Activated CD4-positive, CD25-positive, alpha-beta regulatory T cell treated with anti-CD3 and anti-CD28 coated beads, Interleukin-2, amount 50 U/mL, for 72 hours (primary cell): ENCODE results near the gene ZFP1.

Source experiments
- DNase-seq: peaks from one replicate; pipeline ENCODE4 v3.0.0; 2021

The ZFP1 gene

DNA sequence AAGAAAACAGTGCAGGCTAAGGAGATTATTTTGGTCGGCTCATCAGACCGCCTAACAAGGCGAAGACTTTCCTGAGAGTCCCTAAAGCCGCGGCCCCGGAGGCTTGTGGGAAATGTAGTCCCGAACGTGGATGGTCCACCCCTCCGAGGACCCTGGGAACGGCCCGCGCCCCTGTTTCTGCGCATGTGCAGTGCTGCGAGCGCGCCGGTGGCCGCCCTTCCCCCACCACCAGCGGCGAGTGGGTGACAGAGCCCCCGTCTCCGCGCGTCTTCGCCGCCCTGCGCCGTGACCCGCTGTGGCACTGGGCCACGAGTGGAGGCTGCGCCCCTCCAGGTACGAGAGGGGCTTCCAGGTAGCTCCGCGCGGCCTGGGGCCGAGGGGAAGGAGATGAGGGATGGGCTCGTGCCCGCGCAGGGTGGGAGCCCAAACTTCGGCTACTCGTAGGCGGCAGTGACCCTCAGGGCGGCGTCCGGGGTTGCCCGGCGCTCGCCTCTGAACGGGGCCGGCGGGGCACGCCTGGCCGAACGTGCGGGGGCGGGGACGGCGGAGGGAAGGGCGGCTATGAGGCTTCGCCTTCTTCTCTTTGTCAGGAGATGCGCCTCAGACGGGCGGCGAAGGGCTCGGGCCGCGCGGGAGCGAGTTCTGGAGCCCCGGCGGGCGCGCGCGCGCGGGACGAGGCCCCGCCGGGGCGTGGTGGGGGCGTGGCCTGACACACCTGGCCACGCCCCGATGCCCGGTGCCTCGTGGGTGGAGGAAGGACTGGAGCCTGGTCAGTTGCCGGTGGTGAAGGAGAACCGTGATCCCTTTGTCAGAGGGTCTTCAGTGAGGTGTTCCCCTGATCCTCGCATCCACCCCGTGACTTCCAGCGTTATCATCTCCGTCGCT lies at the start of gene ZFP1:
ZFP1 (plus strand) TSS at position 214 of the 885 bp plus-strand sequence. CDS start 4,428 bp downstream, outside the sequence.
- DNase-seq, result peak; percentile 92

DNA sequence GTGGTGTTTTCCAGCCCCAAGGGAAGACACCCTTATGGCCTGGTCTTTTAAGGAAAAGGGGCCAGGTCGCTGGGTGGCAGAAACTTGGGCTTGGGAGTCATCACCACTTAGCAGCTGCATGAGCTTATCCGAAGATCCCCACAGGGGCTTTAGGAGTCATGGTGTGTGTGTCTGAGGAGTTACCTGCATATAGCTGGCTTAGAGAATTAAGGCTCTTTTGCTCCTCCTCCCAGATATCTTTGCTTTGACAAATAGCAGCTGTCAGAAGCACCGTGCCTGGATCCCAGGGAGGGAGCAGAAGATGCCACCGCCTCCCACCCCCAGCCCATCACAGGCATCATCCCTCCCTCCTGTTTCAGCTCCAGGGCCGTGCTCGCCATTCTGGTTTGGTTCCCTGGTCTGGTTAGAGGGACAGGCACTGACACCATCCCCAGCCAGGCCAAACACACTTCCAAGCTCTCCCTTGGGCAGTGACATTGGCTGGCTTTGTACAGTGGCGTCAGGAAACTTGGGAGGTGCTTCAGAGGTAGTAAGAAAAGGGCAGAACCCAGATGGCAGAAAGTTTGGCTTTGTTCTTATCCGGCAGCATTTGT lies 49.2 kb upstream of the ZFP1 start:
- no peak for DNase-seq

DNA sequence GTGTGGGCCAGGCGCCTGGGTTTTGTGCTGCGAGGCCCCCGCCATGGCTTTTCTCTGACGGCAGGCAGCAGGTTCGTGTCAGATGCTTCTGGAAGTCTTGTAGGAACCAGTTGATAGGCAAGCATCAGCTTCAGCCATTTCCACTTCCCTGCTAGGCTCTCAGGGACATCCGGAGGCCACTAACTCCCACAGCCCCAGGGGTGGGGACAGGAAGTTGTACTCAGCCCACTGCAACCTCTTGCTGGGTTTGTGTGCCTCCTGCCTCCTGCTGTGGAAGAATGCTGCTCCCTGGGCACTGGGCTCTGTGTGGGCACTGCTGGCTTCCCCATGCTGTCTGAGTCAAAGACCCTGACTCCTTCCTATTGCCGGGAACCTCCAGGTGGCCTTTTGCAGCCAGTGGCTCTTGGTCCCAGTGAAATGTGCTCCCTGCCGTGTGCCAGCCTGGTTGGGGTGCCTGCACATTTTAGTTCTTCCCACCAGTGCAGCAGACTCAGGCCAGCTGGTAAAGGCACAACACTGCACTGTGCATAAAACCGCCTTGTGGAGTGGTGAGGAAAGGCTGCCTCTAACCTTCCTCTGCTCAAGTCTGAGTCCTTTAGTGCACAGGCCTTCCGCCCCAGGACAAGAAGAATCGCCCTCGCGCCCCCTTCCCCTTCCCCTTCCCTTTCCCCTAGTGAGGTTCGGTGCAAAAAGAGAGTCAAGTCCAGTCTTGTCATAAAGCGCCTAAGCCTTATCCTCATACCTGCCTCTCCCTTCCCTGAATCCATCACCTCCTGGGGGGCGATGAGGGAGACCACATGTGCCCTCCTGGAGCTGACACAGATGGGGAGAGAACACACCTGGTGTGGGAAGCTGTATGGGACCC lies 48.4 kb upstream of the ZFP1 start:
- no peak for DNase-seq

DNA sequence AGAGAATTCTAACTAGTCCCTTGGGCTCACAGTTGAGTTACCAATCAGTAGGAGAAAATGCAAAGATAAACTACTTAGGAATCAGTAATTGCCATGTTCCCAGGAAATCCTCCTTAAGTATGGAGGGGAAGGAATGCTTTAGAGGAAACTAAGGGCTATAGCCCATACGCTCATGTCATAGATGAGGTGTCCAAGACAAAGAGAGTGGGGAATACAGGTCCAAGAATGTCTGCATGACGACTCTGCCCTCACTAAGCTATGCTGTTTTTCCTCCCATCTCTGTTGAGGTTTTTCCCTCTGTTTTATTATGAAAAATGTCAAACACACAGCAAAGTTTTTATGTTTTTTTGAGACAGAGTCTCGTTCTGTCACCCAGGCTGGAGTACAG lies 47.7 kb upstream of the ZFP1 start:
- no peak for DNase-seq

- no peak for DNase-seq
Measured at GRCh38 chr16:75101635-75102034, 46.7 kb upstream of the ZFP1 start.

DNA sequence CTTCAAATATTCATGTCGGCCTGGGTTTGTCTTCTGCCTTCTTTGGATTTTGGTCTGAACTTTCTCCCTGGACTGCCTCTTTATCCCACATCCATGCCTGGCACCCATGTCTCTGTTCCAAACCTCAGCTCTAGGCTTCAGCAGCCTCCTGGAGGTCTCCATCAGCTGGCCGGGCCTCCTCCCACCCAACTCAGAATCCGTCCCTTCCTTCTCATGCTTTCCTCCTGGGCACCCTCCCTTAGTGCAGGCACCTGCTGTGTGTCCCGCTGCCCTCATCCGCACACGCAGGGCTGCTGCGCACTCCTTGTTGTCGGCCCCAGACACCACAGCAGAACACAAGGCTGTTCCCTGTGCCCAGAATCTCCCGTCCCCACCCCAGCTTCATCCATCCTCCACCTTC lies 45.7 kb upstream of the ZFP1 start:
- DNase-seq, result no peak

GRCh38 chr16:75103994-75104393 lies 44.3 kb upstream of the ZFP1 start:
- no peak for DNase-seq

GRCh38 chr16:75104836-75105235 lies 43.5 kb upstream of the ZFP1 start:
- DNase-seq, result no peak

DNA sequence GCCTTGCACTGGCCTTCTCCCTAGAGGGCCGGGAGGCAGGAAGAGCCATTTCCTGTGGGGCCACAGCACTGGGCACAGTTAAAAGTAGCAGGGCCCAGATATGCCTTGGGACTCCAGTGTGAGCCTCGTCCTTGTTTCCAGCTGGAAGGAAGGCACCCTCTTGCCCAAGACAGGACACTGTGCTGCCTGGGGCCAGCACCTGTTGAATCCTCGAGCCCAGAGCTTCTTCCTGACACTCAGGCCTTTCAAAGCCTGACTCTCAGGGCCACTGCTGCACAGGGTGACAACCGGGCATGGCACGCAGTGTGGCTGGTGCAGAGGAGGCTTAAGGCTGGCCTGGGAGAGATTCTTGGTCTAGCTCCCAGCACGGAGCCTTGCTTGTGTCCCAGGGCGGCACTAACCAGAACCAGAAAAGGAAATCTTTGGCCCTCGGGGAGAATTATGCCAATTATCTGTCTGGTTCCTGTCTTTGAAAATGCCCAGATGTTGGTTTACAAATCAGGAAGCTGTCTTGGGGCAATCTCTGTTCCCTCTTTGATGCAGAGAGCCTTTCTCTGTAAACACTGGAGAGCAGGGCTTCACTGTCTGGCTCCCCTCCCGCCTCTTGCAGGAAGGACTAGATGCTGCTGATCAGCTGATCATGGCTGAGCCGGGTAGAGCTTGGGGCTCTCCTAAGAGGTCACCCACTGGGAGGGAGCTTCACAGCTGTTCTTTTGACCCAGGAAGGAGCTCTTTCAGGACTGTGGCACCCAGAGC lies 42.8 kb upstream of the ZFP1 start:
- DNase-seq, result no peak

- no peak for DNase-seq
Measured at GRCh38 chr16:75106351-75107274, 41.7 kb upstream of the ZFP1 start.

DNA sequence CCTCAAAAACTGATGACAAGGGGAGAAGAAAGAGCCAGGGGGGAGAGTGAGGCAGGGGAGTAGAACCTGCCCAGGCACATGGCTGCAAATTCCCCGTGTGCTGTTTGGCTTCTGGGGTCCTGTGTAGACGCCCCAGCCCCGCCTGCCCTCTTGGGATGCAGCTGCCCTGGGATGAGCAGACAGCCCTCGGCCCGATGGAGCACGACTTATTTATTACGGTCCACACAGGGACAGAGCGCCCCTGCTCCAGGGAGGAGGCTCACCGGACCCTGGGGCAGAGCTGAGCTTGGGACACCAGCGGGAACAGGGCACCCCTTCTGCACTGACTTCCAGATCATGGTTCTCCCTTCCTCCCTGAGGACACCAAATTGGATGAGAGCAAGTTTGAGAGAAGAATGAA lies 40.8 kb upstream of the ZFP1 start:
- no peak for DNase-seq

DNA sequence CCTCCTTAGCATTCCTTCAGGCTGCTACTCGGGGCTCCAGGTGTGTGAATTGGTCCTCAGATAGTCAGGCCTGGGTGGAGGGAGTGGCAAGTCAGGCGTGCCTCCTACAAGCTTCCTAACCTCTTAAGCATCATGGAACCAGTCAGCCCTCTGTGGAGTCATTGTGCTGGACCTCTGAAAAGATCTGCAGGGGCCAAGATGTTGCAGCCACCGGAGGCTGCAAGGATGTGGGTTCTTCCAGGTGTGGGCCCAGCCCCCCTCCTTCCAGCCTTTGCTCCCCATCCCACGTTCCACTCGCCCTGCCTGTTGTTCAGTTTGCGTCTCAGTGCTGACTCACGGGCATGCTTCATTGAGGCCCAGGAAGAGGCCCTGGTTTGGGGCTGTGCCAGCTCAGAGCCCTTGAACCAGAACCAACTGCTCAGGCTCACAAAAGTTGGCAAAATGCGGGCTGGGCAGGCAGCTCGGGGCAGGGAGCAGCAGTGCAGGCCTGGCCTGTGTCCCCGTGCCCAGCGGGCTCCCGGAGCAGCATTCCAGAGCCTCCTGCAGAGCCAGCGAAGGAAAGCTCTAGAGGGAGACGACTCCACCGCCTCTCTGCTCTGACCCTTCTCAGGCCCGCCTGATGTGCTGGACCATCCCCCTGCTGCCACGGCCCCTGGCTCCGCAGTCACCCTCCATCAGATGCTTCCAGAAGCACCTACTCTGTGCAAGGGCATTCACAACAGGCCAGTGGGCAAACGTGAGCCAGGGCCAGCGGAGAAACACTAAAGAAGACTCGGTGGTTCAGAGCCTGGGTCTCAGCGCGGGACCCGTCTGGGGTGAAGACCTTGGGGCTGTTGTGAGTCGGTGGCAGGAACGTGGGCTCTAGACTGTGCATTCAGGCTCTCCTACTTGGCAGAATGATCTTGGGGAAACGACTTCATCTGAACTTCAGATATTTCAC lies 39.3 kb upstream of the ZFP1 start:
- peak; percentile 56 for DNase-seq

GRCh38 chr16:75109732-75110243 lies 38.5 kb upstream of the ZFP1 start:
- no peak for DNase-seq

DNA sequence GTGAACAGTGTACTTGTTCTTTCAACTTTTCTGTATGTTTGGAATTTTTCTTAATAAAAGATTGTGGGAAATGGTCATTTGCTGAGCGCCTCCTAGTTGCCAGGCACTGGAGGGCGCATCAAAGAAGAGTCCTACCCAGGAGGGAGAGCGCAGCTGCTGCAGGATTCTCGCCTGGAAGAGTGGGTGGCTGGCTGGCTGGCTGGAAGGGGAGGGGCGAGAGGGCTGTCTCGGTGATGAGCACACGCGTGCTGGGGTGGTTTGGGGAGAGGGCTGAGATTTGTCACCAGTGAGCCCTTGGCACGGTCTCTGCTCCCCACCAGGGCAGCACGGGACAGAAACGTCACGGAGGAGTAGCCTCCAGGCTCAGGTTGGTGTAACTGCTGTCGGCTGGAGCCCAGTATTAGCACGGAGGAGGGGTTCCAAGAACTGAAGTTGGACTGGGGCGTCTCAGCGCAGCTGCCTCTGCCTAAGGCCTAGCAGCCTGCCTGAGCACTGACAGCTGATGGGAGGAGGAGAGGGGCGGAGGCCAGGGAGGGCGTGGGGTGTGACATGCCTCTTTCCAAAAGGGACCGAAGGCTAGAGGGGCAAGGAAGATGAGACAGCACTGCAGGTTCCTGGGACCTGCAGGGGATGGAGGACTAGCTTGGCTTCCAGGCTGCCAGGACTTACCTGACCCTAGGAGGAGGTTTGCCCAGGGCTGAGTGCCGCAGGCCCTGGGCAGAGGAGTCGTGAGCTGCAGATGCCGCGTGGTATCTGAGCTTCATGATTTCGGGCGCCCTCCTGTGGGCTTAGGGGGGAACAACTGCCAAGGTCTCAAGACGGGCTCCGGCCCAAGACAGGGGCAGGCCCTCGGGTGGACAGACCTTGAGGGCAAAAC lies 37.4 kb upstream of the ZFP1 start:
- DNase-seq, result peak; percentile 81

- no peak for DNase-seq
Measured at GRCh38 chr16:75111514-75111940, 36.8 kb upstream of the ZFP1 start.

DNA sequence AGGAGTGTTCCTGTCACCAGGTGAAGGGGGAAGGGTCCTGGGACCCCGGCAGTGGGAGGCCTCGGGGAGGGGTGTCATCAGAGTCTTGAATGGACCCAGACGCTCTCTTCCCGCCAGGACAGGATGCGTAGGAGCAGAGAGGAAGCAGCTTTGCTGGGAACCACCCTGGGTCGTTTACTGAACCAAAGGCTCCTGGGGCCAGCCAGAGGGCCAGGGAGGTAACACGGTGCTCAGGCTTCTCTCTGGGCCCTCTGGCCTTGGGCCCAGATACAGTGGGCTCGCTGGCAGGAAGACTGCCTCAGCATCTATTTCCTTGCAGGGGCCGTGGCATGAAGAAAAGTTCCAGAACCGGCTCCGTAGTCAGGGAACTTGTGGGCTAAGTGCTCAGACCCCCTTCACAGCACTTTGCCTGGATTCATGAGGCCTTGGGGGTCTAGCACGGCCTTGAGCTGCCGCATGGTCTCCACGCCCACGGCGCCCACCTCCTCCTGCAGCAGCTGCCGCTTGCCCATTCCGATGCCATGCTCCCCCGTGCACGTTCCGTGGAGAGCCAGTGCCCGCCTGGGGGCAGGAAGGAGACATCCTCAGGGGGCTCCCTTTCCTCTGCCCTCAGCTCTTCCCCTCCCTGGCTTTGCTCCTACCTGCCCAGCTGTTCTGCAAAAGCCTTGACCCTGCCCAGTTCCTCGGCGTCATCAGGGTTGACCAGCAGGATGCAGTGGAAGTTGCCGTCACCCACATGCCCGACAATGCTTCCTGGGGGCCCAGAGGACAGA lies 36.2 kb upstream of the ZFP1 start:
- DNase-seq, result no peak

- DNase-seq, result no peak
Measured at GRCh38 chr16:75112734-75113491, 35.4 kb upstream of the ZFP1 start.
